HG03571 (cell line): ENCODE data around the gene PML.
"Not testable (repeated sequence)": the region's sequence is repeated elsewhere in the genome, so short reads cannot be mapped to it uniquely, and the experiment has no call there.

ENCODE experiments used
- ATAC-seq: cut with Tn5 transposase; IDR thresholded peaks from one replicate; pipeline ENCODE4 v1.9.1; 2021; ENCODE audit not compliant: unreplicated experiment

The PML gene

GRCh38 chr15:74055804-74056203 is 61.3 kb downstream of the PML start:
- ATAC-seq = no peak

- ATAC-seq = not testable (repeated sequence)
These were observed 61.8 kb downstream of the PML start for GRCh38 chr15:74056330-74056729.

- not testable (repeated sequence) for ATAC-seq
These were observed 64.7 kb downstream of the PML start for GRCh38 chr15:74059050-74059833.

- no peak for ATAC-seq
These were observed 65.7 kb downstream of the PML start for GRCh38 chr15:74060251-74060650.

GRCh38 chr15:74062236-74062635 is 67.7 kb downstream of the PML start:
- no peak for ATAC-seq

GRCh38 chr15:74062671-74063070 is 68.2 kb downstream of the PML start:
- ATAC-seq = no peak

- not testable (repeated sequence) for ATAC-seq
These were observed 69.1 kb downstream of the PML start for GRCh38 chr15:74063425-74064146.

GRCh38 chr15:74064183-74064582 is 69.7 kb downstream of the PML start:
- not testable (repeated sequence) for ATAC-seq

- not testable (repeated sequence) for ATAC-seq
These were observed 70.3 kb downstream of the PML start for GRCh38 chr15:74064822-74065221.

GRCh38 chr15:74065684-74066411 is 71.3 kb downstream of the PML start:
- ATAC-seq = not testable (repeated sequence)

- ATAC-seq = not testable (repeated sequence)
These were observed 77.1 kb downstream of the PML start for GRCh38 chr15:74071645-74072044.

- not testable (repeated sequence) for ATAC-seq
These were observed 77.6 kb downstream of the PML start for GRCh38 chr15:74072132-74072531.

- not testable (repeated sequence) for ATAC-seq
These were observed 78.3 kb downstream of the PML start for GRCh38 chr15:74072614-74073337.

- not testable (repeated sequence) for ATAC-seq
These were observed 81.3 kb downstream of the PML start for GRCh38 chr15:74075781-74076180.

GRCh38 chr15:74082450-74082849 is 87.9 kb downstream of the PML start, which contains the start of gene GOLGA6A:
TSS of gene GOLGA6A (minus strand) at chr15:74082550. CDS start at chr15:74082509, 41 bp downstream.
- ATAC-seq = not testable (repeated sequence)

- ATAC-seq = not testable (repeated sequence)
These were observed 100.1 kb downstream of the PML start for GRCh38 chr15:74094567-74094966.

- not testable (repeated sequence) for ATAC-seq
These were observed 101.1 kb downstream of the PML start for GRCh38 chr15:74095610-74096009.

GRCh38 chr15:74096753-74097474 is 102.4 kb downstream of the PML start:
- not testable (repeated sequence) for ATAC-seq
